K562 (cell line): ENCODE results near the gene MALRD1. TPM values are rescaled to one million over a fixed set of nuclear protein-coding genes. Genes with fewer than 3 reads are reported as not detected.

Experiments used
- ATAC-seq: fragments of 200-7000 bp; cut with Tn5 transposase; 3 replicates; pipeline ENCODE4 v1.9.1; 2020; ENCODE audit warnings: moderate library complexity
- BruUV-seq: library from RNA; stranded (reverse); fragments of 400-500 nt; replicated peaks from 2 replicates; lab custom pipeline; 2021; lab: Mats Ljungman, UMichigan
- CTCF ChIA-PET: fragments of 300-600 bp; formaldehyde crosslinking; extraction: SDS; loops from one replicate; lab custom pipeline; 2021; ENCODE audit warnings: low intra/inter-chr PET ratio; lab: Yijun Ruan, JAX
- POLR2A ChIA-PET: fragments of 300-600, 350-650 bp; sonication (Branson Sonifier 250); formaldehyde crosslinking; extraction: SDS; loops from one replicate; lab custom pipeline; 2021; ENCODE audit warnings: antibody characterized with exemption, inconsistent platforms; lab: Yijun Ruan, JAX
- DNase-seq, 4 experiments: peaks; one replicate each; pipeline versions ENCODE4 v3.0.0 to v3.0.0-alpha.2; 2011 to 2018; ENCODE audit warnings: low spot score in 3 of 4, mixed read lengths in 3 of 4; ENCODE audit errors: extremely low read depth in 1 of 4
- FAIRE-seq: peaks from 2 replicates; lab custom pipeline; 2011; peaks lifted over from hg19 to GRCh38; lab: Jason Lieb, UNC
- H2AFZ ChIP-seq: 2 replicates; pipeline ENCODE4 v1.6.0; 2011; ENCODE audit warnings: low read depth, low read length, control low read depth, inconsistent platforms
- H3K27ac ChIP-seq: fragments of 200-600 bp; 3 replicates; pipeline ENCODE4 v1.8.0; 2011; ENCODE audit warnings: low read depth, mild to moderate bottlenecking, control low read depth, inconsistent platforms, low read length, moderate library complexity, mixed read lengths; ENCODE audit errors: extremely low read depth
- H3K27me3 ChIP-seq, 2 experiments: fragments of 300-600 bp in 1 of 2; 2 replicates in 1 of 2; 3 replicates in 1 of 2; pipeline versions ENCODE4 v1.6.0 to v1.8.0; 2011; ENCODE audit warnings: inconsistent platforms in 2 of 2, low read length in 2 of 2, mild to moderate bottlenecking in 1 of 2, mixed read lengths in 1 of 2, moderate library complexity in 1 of 2; ENCODE audit not compliant: control insufficient read depth in 2 of 2, insufficient read depth in 2 of 2
- H3K36me3 ChIP-seq: fragments of 300-600 bp; 3 replicates; pipeline ENCODE4 v1.8.0; 2011; ENCODE audit warnings: mild to moderate bottlenecking, low read length, inconsistent platforms; ENCODE audit not compliant: control insufficient read depth, insufficient read depth
- H3K4me1 ChIP-seq, 2 experiments: fragments of 200-600 bp in 1 of 2; replicated peaks in 1 of 2; 2 replicates in 1 of 2; 3 replicates in 1 of 2; pipeline versions ENCODE4 v1.5.1 to v1.8.0; 2011; ENCODE audit warnings: inconsistent platforms in 2 of 2, low read length in 2 of 2, mild to moderate bottlenecking in 1 of 2, mixed read lengths in 1 of 2, moderate library complexity in 1 of 2; ENCODE audit not compliant: control insufficient read depth in 2 of 2, insufficient read depth in 2 of 2
- H3K4me2 ChIP-seq: 2 replicates; pipeline ENCODE4 v1.6.1; 2011; ENCODE audit warnings: low read length, control low read depth, inconsistent platforms, mixed read lengths; ENCODE audit not compliant: insufficient read depth
- H3K4me3 ChIP-seq: fragments of 200-600 bp; sonication (generic), shearing (Covaris generic); 2 replicates; pipeline ENCODE4 v1.5.1; 2016; ENCODE audit warnings: control low read depth, inconsistent platforms
- H3K79me2 ChIP-seq: fragments of 200-600 bp; 3 replicates; pipeline ENCODE4 v1.8.0; 2011; ENCODE audit warnings: low read length, inconsistent platforms; ENCODE audit not compliant: control insufficient read depth, insufficient read depth
- H3K9ac ChIP-seq, 2 experiments: 2 replicates each; pipeline versions ENCODE4 v1.6.0 to v1.6.1; 2011; ENCODE audit warnings: low read depth in 2 of 2, low read length in 2 of 2, control low read depth in 1 of 2, inconsistent platforms in 1 of 2, mild to moderate bottlenecking in 1 of 2, mixed read lengths in 1 of 2; ENCODE audit not compliant: insufficient read depth in 1 of 2
- H3K9me1 ChIP-seq: one replicate; pipeline ENCODE4 v1.6.0; 2011; ENCODE audit warnings: inconsistent platforms, mild to moderate bottlenecking, low read length, moderate library complexity; ENCODE audit not compliant: control insufficient read depth, insufficient read depth
- H3K9me3 ChIP-seq: replicated peaks from 2 replicates; pipeline ENCODE4 v1.5.1; 2011; ENCODE audit warnings: low read depth, low read length, inconsistent platforms; ENCODE audit not compliant: control insufficient read depth, insufficient read depth
- H4K20me1 ChIP-seq: replicated peaks from 2 replicates; pipeline ENCODE4 v1.6.1; 2011; ENCODE audit warnings: low read length, inconsistent platforms, mixed read lengths; ENCODE audit not compliant: control insufficient read depth, insufficient read depth
- EP300 ChIP-seq: IDR thresholded peaks from 2 replicates; pipeline ENCODE4 v1.6.1; 2012; ENCODE audit warnings: low read length, improper control_type of control experiment
- SMARCA4 ChIP-seq: fragments of 450-650 bp; IDR thresholded peaks from 2 replicates; pipeline ENCODE4 v1.6.1; 2016
- SNAPC5 ChIP-seq: fragments of 250-450 bp; sonication (Bioruptor Pico); IDR thresholded peaks from 2 replicates; pipeline ENCODE4 v1.8.0; 2021; ENCODE audit warnings: moderate library complexity, mild to moderate bottlenecking, inconsistent platforms
- STAT6 ChIP-seq: sonication (generic); formaldehyde crosslinking; IDR thresholded peaks from 2 replicates; pipeline ENCODE4 v1.8.1; 2023; ENCODE audit warnings: mild to moderate bottlenecking, missing genetic modification reagents
- ZNF766 ChIP-seq: fragments of 200-800 bp; sonication (Bioruptor generic); conservative IDR thresholded peaks from 2 replicates; pipeline ENCODE4 v1.6.1; 2016; ENCODE audit warnings: missing genetic modification characterization, missing compliant biosample characterization
- WGBS: fragments of 100-300 bp; shearing (Covaris generic); methylation state at CpG from one replicate; pipeline ENCODE4 v1.1.6; 2016; ENCODE audit warnings: low coverage, mixed read lengths; ENCODE audit not compliant: insufficient coverage; ENCODE audit errors: missing lambda C conversion rate; 5-methylcytosine and 5-hydroxymethylcytosine counted together
- in situ Hi-C: fragments of 300-500 bp; cut with MboI; formaldehyde crosslinking; loops from 4 replicates; pipeline ENCODE4 v1.15.0; 2018; ENCODE audit warnings: inconsistent platforms, mixed read lengths
- intact Hi-C: fragments of 100-400 bp; cut with micrococcal nuclease; formaldehyde crosslinking; loops from 2 replicates; pipeline ENCODE4 v1.14.2; 2022
- polyA plus RNA-seq, 8 experiments: library from polyadenylated mRNA; depleted of rRNA in 4 of 8; stranded (reverse) in 5 of 8; unstranded in 3 of 8; fragments of >200 nt; fragmentation: Nextera tagmentation in 2 of 8; fragmentation: Illumina TruSeq in 1 of 8; extraction: Ambion mirVana in 2 of 8; extraction: Trizol in 1 of 8; gene quantifications; 2 replicates each; pipeline versions ENCODE4 v1.2.1 to v1.2.3, GENCODE V29; 2011 to 2014; ENCODE audit warnings: inconsistent platforms in 1 of 8, missing spikeins in 1 of 8
- total RNA-seq, 7 experiments: library from RNA; depleted of rRNA in 6 of 7; stranded (reverse); fragments of >200 nt in 6 of 7; fragmentation: Illumina TruSeq in 2 of 7; extraction: Trizol in 2 of 7; gene quantifications; 2 replicates each; pipeline versions ENCODE4 v1.2.1 to v1.2.3, GENCODE V29; 2011 to 2021; ENCODE audit warnings: low replicate concordance in 1 of 7
- TF ChIP-seq, protein P1 (sequence below): IDR thresholded peaks from 3 replicates; pipeline ENCODE4 v1.6.1; 2011; ENCODE audit warnings: borderline replicate concordance, mild to moderate bottlenecking; ENCODE audit not compliant: insufficient read length, insufficient read depth
- TF ChIP-seq, protein P2 (sequence below), 2 experiments: fragments of 450-650 bp; IDR thresholded peaks; 2 replicates each; pipeline ENCODE4 v1.6.1; 2018; ENCODE audit warnings: mild to moderate bottlenecking in 2 of 2, low read depth in 1 of 2; ENCODE audit not compliant: partially characterized antibody in 2 of 2

The MALRD1 gene
- total and polyA plus RNA-seq, 9 of the 15 experiments (the other 6 are each of a cell fraction or from before 2014, with no cell fraction given): not detected

DNA sequence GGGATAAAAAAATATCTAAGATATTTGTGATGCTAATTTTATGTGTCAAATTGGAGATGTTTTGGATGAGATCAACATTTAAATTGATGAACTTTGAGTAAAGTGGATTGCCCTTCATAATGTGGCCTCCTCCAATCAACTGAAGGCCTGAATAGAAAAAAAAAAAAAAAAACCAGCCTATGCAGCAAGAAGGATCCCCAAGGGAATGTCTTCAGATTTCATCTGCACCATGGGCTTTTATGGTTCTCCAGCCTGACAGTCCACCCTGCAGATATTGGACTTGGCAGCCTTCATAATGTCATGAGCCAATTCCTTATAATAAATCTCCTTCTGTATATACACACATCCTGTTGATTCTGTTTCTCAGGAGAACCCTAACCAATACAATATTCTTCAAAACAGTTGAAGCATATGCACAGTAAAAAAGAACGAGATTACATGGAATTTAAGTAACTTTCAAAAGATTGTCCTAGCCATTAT is 450.7 kb downstream of the MALRD1 start (continued):
- TF ChIP-seq, protein P1, sequence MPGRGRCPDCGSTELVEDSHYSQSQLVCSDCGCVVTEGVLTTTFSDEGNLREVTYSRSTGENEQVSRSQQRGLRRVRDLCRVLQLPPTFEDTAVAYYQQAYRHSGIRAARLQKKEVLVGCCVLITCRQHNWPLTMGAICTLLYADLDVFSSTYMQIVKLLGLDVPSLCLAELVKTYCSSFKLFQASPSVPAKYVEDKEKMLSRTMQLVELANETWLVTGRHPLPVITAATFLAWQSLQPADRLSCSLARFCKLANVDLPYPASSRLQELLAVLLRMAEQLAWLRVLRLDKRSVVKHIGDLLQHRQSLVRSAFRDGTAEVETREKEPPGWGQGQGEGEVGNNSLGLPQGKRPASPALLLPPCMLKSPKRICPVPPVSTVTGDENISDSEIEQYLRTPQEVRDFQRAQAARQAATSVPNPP: no peak
- no peak for TF ChIP-seq ZNF766 (CRISPR knock-in tag)
- no peak for TF ChIP-seq EP300

- no TSS peak for BruUV-seq
- CTCF ChIA-PET: no interaction called here
- H3K9ac ChIP-seq: no peak overlapping the region
- in situ Hi-C loops: no loop called here
- no peaks in the 10 kb centered on the region for H3K27me3 ChIP-seq
- H3K4me1 ChIP-seq: no peaks in the 10 kb centered on the region
- 0% methylated on average over 1 of the region's 1 CpG for WGBS
- H3K9me3 ChIP-seq: no peaks in the 10 kb centered on the region
- POLR2A ChIA-PET: no interaction called here
- H3K27ac ChIP-seq: no peak overlapping the region
- no peaks in the 10 kb centered on the region for H3K9me1 ChIP-seq
- no peak overlapping the region for H3K4me3 ChIP-seq
- H3K4me2 ChIP-seq: no peak overlapping the region
- FAIRE-seq: no peak
- intact Hi-C loops: no loop called here
- no peak for ATAC-seq
- H3K79me2 ChIP-seq: no peaks in the 10 kb centered on the region
- no peak for DNase-seq
- no peaks in the 10 kb centered on the region for H3K36me3 ChIP-seq
- H2AFZ ChIP-seq: no peak overlapping the region
- no peaks in the 10 kb centered on the region for H4K20me1 ChIP-seq
- TF ChIP-seq, protein P2, sequence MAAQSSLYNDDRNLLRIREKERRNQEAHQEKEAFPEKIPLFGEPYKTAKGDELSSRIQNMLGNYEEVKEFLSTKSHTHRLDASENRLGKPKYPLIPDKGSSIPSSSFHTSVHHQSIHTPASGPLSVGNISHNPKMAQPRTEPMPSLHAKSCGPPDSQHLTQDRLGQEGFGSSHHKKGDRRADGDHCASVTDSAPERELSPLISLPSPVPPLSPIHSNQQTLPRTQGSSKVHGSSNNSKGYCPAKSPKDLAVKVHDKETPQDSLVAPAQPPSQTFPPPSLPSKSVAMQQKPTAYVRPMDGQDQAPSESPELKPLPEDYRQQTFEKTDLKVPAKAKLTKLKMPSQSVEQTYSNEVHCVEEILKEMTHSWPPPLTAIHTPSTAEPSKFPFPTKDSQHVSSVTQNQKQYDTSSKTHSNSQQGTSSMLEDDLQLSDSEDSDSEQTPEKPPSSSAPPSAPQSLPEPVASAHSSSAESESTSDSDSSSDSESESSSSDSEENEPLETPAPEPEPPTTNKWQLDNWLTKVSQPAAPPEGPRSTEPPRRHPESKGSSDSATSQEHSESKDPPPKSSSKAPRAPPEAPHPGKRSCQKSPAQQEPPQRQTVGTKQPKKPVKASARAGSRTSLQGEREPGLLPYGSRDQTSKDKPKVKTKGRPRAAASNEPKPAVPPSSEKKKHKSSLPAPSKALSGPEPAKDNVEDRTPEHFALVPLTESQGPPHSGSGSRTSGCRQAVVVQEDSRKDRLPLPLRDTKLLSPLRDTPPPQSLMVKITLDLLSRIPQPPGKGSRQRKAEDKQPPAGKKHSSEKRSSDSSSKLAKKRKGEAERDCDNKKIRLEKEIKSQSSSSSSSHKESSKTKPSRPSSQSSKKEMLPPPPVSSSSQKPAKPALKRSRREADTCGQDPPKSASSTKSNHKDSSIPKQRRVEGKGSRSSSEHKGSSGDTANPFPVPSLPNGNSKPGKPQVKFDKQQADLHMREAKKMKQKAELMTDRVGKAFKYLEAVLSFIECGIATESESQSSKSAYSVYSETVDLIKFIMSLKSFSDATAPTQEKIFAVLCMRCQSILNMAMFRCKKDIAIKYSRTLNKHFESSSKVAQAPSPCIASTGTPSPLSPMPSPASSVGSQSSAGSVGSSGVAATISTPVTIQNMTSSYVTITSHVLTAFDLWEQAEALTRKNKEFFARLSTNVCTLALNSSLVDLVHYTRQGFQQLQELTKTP (IDR thresholded peaks at IDR 0.05; ENCODE audit: low read depth in 1 of 2, partially characterized antibody in 2 of 2): no peak
- no peak for TF ChIP-seq SMARCA4
- no peak for TF ChIP-seq STAT6 (CRISPR knock-in tag)
- TF ChIP-seq SNAPC5 (CRISPR knock-in tag): no peak
Measured at GRCh38 chr10:19500959-19501358, 452.4 kb downstream of the MALRD1 start.
